Astrocyte (in vitro differentiated cells and primary cell): ENCODE measurements around the gene CSPG4. TPM values are rescaled to one million over a fixed set of nuclear protein-coding genes. Genes with fewer than 3 reads are reported as not detected.

Experiments used
- DNase-seq: peaks from one replicate; pipeline ENCODE4 v3.0.0-alpha.2; 2010; ENCODE audit warnings: low read depth
- FAIRE-seq: peaks from 2 replicates; lab custom pipeline; 2011; peaks lifted over from hg19 to GRCh38; lab: Jason Lieb, UNC
- H2AFZ ChIP-seq: 2 replicates; pipeline ENCODE4 v1.6.0; 2012; ENCODE audit warnings: low read depth, low read length, inconsistent platforms
- H3K27ac ChIP-seq: 2 replicates; pipeline ENCODE4 v1.5.1; 2011; ENCODE audit warnings: low read depth, low read length, inconsistent platforms
- H3K27me3 ChIP-seq: 2 replicates; pipeline ENCODE4 v1.6.0; 2011; ENCODE audit warnings: low read length, inconsistent platforms; ENCODE audit not compliant: insufficient read depth
- H3K36me3 ChIP-seq: 2 replicates; pipeline ENCODE4 v1.5.1; 2011; ENCODE audit warnings: low read length, inconsistent platforms; ENCODE audit not compliant: insufficient read depth
- H3K4me1 ChIP-seq: 2 replicates; pipeline ENCODE4 v1.5.1; 2011; ENCODE audit warnings: low read length, inconsistent platforms; ENCODE audit not compliant: insufficient read depth
- H3K4me2 ChIP-seq: 2 replicates; pipeline ENCODE4 v1.6.0; 2012; ENCODE audit warnings: low read length, inconsistent platforms
- H3K4me3 ChIP-seq: 2 replicates; pipeline ENCODE4 v1.5.1; 2011; ENCODE audit warnings: low read depth, mild to moderate bottlenecking, low read length, inconsistent platforms; ENCODE audit not compliant: insufficient read depth
- H3K79me2 ChIP-seq: 2 replicates; pipeline ENCODE4 v1.6.0; 2012; ENCODE audit warnings: mild to moderate bottlenecking, low read length, inconsistent platforms; ENCODE audit not compliant: insufficient read depth
- H3K9ac ChIP-seq: 2 replicates; pipeline ENCODE4 v1.6.0; 2012; ENCODE audit warnings: mild to moderate bottlenecking, low read length, inconsistent platforms
- H3K9me3 ChIP-seq: 2 replicates; pipeline ENCODE4 v1.5.1; 2012; ENCODE audit warnings: low read depth, mild to moderate bottlenecking, low read length, inconsistent platforms; ENCODE audit not compliant: insufficient read depth
- H4K20me1 ChIP-seq: 2 replicates; pipeline ENCODE4 v1.6.0; 2012; ENCODE audit warnings: low read length, inconsistent platforms; ENCODE audit not compliant: insufficient read depth
- H3K27ac Mint-ChIP-seq: one replicate; pipeline ENCODE4 v1.8.0; 2021; ENCODE audit warnings: mild to moderate bottlenecking, mixed read lengths; ENCODE audit not compliant: unreplicated experiment
- H3K27me3 Mint-ChIP-seq: one replicate; pipeline ENCODE4 v1.8.0; 2021; ENCODE audit warnings: low read depth, mixed read lengths; ENCODE audit not compliant: unreplicated experiment
- H3K36me3 Mint-ChIP-seq: one replicate; pipeline ENCODE4 v1.8.0; 2021; ENCODE audit warnings: low read depth, mixed read lengths; ENCODE audit not compliant: unreplicated experiment
- H3K4me1 Mint-ChIP-seq: one replicate; pipeline ENCODE4 v1.8.0; 2021; ENCODE audit warnings: low read depth, mixed read lengths; ENCODE audit not compliant: unreplicated experiment
- H3K4me3 Mint-ChIP-seq: one replicate; pipeline ENCODE4 v1.8.0; 2021; ENCODE audit warnings: mild to moderate bottlenecking, moderate library complexity, mixed read lengths; ENCODE audit not compliant: unreplicated experiment
- H3K9me3 Mint-ChIP-seq: one replicate; pipeline ENCODE4 v1.8.0; 2021; ENCODE audit warnings: mild to moderate bottlenecking, mixed read lengths; ENCODE audit not compliant: unreplicated experiment
- EZH2 ChIP-seq: IDR thresholded peaks from 2 replicates; pipeline ENCODE4 v1.6.1; 2012; ENCODE audit warnings: mild to moderate bottlenecking, low read length, inconsistent platforms; ENCODE audit not compliant: insufficient read depth
- total RNA-seq: library from RNA; stranded (reverse); gene quantifications from 2 replicates; pipeline ENCODE4 v1.2.1, GENCODE V29; 2021
- TF ChIP-seq, protein P1 (sequence below): IDR thresholded peaks from 2 replicates; pipeline ENCODE4 v1.5.1; 2011; ENCODE audit warnings: low read depth, mild to moderate bottlenecking, inconsistent platforms, low read length, moderate library complexity; ENCODE audit not compliant: insufficient read depth

The CSPG4 gene
- total RNA-seq, 1 donor from 2014 or later = 26.9 TPM

DNA sequence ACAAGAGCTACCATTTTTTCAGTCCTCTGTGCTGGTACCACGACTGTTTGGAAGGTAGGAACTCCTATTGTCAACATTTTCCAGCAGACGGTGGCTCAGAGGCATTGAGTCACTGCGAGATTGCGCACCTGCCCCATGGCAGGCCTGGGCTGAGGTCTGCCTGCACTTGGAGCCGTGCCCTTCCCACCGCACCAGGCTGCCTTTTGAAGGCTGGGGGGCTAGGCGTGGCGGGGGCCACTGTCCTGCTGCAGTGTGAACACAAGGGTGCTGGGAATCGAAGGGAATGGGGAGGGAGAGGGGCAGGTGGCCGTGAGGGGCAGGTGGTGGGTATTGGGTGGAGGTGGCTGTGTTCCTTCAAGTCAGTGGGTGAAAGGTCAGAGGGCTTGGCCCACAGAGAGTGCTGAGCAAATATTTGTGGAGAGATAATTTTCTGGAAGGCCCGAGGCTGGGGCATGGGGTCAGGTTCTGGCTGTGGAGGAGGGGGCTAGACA, 48.7 kb downstream of the CSPG4 start:
- Mint-ChIP-seq H3K27ac (peak overlapping the region; percentile 34), H3K4me3 (no peak overlapping the region), H3K36me3 (peaks cover 16% of the 10 kb centered on the region), H3K27me3 (no peaks in the 10 kb centered on the region), H3K4me1 (peaks cover 34% of the 10 kb centered on the region), H3K9me3 (no peaks in the 10 kb centered on the region)
- no peak overlapping the region for H3K27ac ChIP-seq
- peaks cover 5% of the 10 kb centered on the region for H4K20me1 ChIP-seq
- FAIRE-seq (no peak), DNase-seq (no peak)
- H3K9ac ChIP-seq = no peak overlapping the region
- no peaks in the 10 kb centered on the region for H3K9me3 ChIP-seq
- no peak overlapping the region for H3K4me3 ChIP-seq
- H3K4me2 ChIP-seq = no peak overlapping the region
- no peak overlapping the region for H2AFZ ChIP-seq
- TF ChIP-seq EZH2 = no peak
- TF ChIP-seq, protein P1, sequence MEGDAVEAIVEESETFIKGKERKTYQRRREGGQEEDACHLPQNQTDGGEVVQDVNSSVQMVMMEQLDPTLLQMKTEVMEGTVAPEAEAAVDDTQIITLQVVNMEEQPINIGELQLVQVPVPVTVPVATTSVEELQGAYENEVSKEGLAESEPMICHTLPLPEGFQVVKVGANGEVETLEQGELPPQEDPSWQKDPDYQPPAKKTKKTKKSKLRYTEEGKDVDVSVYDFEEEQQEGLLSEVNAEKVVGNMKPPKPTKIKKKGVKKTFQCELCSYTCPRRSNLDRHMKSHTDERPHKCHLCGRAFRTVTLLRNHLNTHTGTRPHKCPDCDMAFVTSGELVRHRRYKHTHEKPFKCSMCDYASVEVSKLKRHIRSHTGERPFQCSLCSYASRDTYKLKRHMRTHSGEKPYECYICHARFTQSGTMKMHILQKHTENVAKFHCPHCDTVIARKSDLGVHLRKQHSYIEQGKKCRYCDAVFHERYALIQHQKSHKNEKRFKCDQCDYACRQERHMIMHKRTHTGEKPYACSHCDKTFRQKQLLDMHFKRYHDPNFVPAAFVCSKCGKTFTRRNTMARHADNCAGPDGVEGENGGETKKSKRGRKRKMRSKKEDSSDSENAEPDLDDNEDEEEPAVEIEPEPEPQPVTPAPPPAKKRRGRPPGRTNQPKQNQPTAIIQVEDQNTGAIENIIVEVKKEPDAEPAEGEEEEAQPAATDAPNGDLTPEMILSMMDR = no peak
- H3K36me3 ChIP-seq = no peaks in the 10 kb centered on the region
- no peaks in the 10 kb centered on the region for H3K27me3 ChIP-seq
- peaks cover 11% of the 10 kb centered on the region for H3K79me2 ChIP-seq
- H3K4me1 ChIP-seq = peaks cover 47% of the 10 kb centered on the region

DNA sequence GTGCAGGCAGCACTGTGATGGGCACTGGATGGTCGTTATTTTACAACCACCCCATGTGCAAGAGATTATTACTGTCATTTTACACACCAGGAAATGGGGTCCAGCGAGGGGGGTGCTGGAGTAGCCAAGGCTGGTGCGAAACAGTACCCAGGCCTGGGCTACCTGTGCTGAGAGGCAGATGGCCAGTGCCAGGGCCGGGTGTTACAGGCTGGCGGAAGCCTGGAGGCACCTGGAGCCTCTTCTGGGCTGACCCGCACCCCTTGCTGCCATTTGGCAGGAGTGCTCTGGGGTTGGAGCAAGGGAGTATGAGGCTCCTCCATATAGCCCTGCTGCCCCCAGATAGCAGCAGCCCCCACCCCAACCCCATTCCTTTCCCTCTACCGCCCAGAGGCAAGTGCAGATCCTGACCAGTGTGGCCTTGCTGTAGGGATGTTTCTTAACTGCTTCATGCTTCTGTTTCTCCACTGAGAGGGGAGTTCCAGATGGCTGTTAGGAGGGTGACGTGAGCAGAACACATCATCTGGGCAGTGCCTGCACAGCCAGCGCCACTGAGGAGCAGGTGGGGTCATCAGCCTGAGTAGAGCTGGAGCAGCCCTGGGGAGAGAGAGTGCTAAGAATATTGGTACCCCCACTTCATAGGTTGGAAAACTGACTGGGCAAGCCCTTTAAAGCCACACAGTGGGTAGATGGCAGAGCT, 49.7 kb downstream of the CSPG4 start:
- Histone ChIP-seq H3K27ac (no peak overlapping the region), H4K20me1 (peaks cover 10% of the 10 kb centered on the region), H3K9me3 (no peaks in the 10 kb centered on the region), H3K4me1 (peaks cover 43% of the 10 kb centered on the region), H3K79me2 (peaks cover 19% of the 10 kb centered on the region), H3K36me3 (no peaks in the 10 kb centered on the region), H3K27me3 (no peaks in the 10 kb centered on the region), H3K9ac (no peak overlapping the region), H3K4me2 (no peak overlapping the region), H2AFZ (no peak overlapping the region), H3K4me3 (no peak overlapping the region)
- H3K27ac Mint-ChIP-seq = peak overlapping the region; percentile 47
- no peaks in the 10 kb centered on the region for H3K27me3 Mint-ChIP-seq
- no peaks in the 10 kb centered on the region for H3K9me3 Mint-ChIP-seq
- no peak for FAIRE-seq
- peaks cover 17% of the 10 kb centered on the region for H3K36me3 Mint-ChIP-seq
- no peak overlapping the region for H3K4me3 Mint-ChIP-seq
- no peak for DNase-seq
- peaks cover 30% of the 10 kb centered on the region for H3K4me1 Mint-ChIP-seq
- TF ChIP-seq EZH2 = no peak
- TF ChIP-seq, protein P1 = no peak

DNA sequence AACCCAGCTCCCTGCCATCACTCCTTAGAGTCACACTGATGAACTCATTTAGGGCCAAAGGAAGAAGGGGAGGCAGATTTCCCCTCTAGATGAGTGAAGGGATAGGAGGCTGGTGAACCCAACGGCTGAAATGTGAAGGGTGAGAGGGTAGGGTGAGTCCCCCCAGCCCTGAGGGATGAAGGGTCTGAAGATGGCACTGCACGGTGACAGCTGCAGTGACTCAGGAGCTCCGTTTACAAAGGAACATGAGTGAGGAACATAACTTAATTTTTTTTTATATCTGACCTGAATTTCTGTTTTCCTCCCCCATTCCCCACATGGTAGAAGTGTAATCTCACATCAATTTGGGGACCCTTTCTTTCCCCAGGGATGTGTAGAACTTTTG, 50.9 kb downstream of the CSPG4 start:
- no peak for TF ChIP-seq EZH2
- TF ChIP-seq, protein P1 = no peak
- Histone ChIP-seq H2AFZ (no peak overlapping the region), H3K4me2 (peak overlapping the region; percentile 65), H3K9ac (peak overlapping the region; percentile 82), H3K27ac (peak overlapping the region; percentile 96), H3K4me1 (peaks cover 33% of the 10 kb centered on the region), H3K27me3 (no peaks in the 10 kb centered on the region), H3K79me2 (peaks cover 25% of the 10 kb centered on the region), H3K36me3 (no peaks in the 10 kb centered on the region), H4K20me1 (peaks cover 21% of the 10 kb centered on the region), H3K4me3 (no peak overlapping the region), H3K9me3 (no peaks in the 10 kb centered on the region)
- Mint-ChIP-seq H3K27ac (peak overlapping the region; percentile 97), H3K4me3 (no peak overlapping the region), H3K4me1 (peaks cover 22% of the 10 kb centered on the region), H3K9me3 (no peaks in the 10 kb centered on the region), H3K27me3 (no peaks in the 10 kb centered on the region), H3K36me3 (peaks cover 14% of the 10 kb centered on the region)
- FAIRE-seq (no peak), DNase-seq (no peak)
